IMR-90 (cell line): ENCODE data around the gene MYEF2. TPM values are rescaled to one million over a fixed set of nuclear protein-coding genes. Genes with fewer than 3 reads are reported as not detected.

ENCODE experiments used
- ATAC-seq: fragments of 200-7000 bp; cut with Tn5 transposase; 2 replicates; pipeline ENCODE4 v1.9.1; 2020; ENCODE audit warnings: low read depth, mild to moderate bottlenecking, moderate library complexity
- BruUV-seq: library from RNA; stranded (reverse); fragments of 400-500 nt; replicated peaks from 2 replicates; lab custom pipeline; 2021; lab: Mats Ljungman, UMichigan
- CTCF ChIA-PET: fragments of 300-600 bp; formaldehyde crosslinking; extraction: SDS; loops from one replicate; lab custom pipeline; 2021; ENCODE audit warnings: antibody characterized with exemption; lab: Yijun Ruan, JAX
- POLR2A ChIA-PET: fragments of 300-600 bp; sonication (Branson Sonifier 250); formaldehyde crosslinking; loops from one replicate; lab custom pipeline; 2022; ENCODE audit warnings: antibody characterized with exemption; ENCODE audit not compliant: unreplicated experiment; lab: Charles Lee
- DNase-seq: peaks from one replicate; pipeline ENCODE4 v3.0.0; 2013
- H2AFZ ChIP-seq: replicated peaks from 2 replicates; pipeline ENCODE3; 2013; ENCODE audit warnings: low read length, mild to moderate bottlenecking; ENCODE audit not compliant: poor library complexity
- H2AK5ac ChIP-seq: 2 replicates; pipeline ENCODE4 v1.6.1; 2013; ENCODE audit warnings: low read depth, low read length, inconsistent platforms
- H2AK9ac ChIP-seq: replicated peaks from 2 replicates; pipeline ENCODE3; 2013; ENCODE audit warnings: mild to moderate bottlenecking, low read depth, low read length, moderate library complexity; ENCODE audit not compliant: poor library complexity
- H2BK120ac ChIP-seq: 2 replicates; pipeline ENCODE4 v1.6.1; 2013; ENCODE audit warnings: low read depth, low read length, inconsistent platforms
- H2BK15ac ChIP-seq: 3 replicates; pipeline ENCODE4 v1.6.1; 2013; ENCODE audit warnings: low read depth, low read length, inconsistent platforms
- H2BK20ac ChIP-seq: 2 replicates; pipeline ENCODE4 v1.6.1; 2013; ENCODE audit warnings: low read depth, mild to moderate bottlenecking, inconsistent platforms, low read length, moderate library complexity
- H2BK5ac ChIP-seq: 2 replicates; pipeline ENCODE4 v1.6.1; 2013; ENCODE audit warnings: mild to moderate bottlenecking, low read depth, low read length, inconsistent platforms; ENCODE audit not compliant: poor library complexity, severe bottlenecking
- H3K14ac ChIP-seq: replicated peaks from 2 replicates; pipeline ENCODE4 v1.6.1; 2013; ENCODE audit warnings: low read depth, low read length, inconsistent platforms
- H3K18ac ChIP-seq: 2 replicates; pipeline ENCODE4 v1.6.1; 2013; ENCODE audit warnings: low read depth, low read length, control low read depth
- H3K23ac ChIP-seq: 2 replicates; pipeline ENCODE4 v1.6.1; 2013; ENCODE audit warnings: low read depth, low read length, inconsistent platforms
- H3K27ac ChIP-seq: 2 replicates; pipeline ENCODE4 v1.5.1; 2013; ENCODE audit warnings: mild to moderate bottlenecking, control low read depth, low read length; ENCODE audit not compliant: insufficient read depth
- H3K27me3 ChIP-seq: 2 replicates; pipeline ENCODE4 v1.6.1; 2013; ENCODE audit warnings: low read length; ENCODE audit not compliant: control insufficient read depth, insufficient read depth
- H3K36me3 ChIP-seq: 2 replicates; pipeline ENCODE4 v1.6.1; 2013; ENCODE audit warnings: low read length, mixed read lengths; ENCODE audit not compliant: control insufficient read depth, insufficient read depth
- H3K4ac ChIP-seq: 2 replicates; pipeline ENCODE4 v1.6.1; 2013; ENCODE audit warnings: low read depth, low read length, inconsistent platforms
- H3K4me1 ChIP-seq: 2 replicates; pipeline ENCODE4 v1.6.1; 2013; ENCODE audit warnings: low read length, mixed read lengths; ENCODE audit not compliant: control insufficient read depth, insufficient read depth
- H3K4me2 ChIP-seq: 2 replicates; pipeline ENCODE4 v1.6.1; 2013; ENCODE audit warnings: low read depth, mild to moderate bottlenecking, control low read depth, low read length, moderate library complexity
- H3K4me3 ChIP-seq: 2 replicates; pipeline ENCODE4 v1.5.1; 2013; ENCODE audit warnings: low read depth, mild to moderate bottlenecking, control low read depth, low read length, moderate library complexity; ENCODE audit not compliant: insufficient read depth
- H3K56ac ChIP-seq: 2 replicates; pipeline ENCODE4 v1.6.1; 2013; ENCODE audit warnings: low read length, inconsistent platforms; ENCODE audit not compliant: insufficient read depth; ENCODE audit errors: extremely low read depth
- H3K79me1 ChIP-seq, 2 experiments: 2 replicates each; pipeline ENCODE4 v1.6.1; 2013; ENCODE audit warnings: low read length in 2 of 2, inconsistent platforms in 1 of 2, low read depth in 1 of 2
- H3K9ac ChIP-seq: 2 replicates; pipeline ENCODE4 v1.6.1; 2013; ENCODE audit warnings: low read depth, low read length, control low read depth
- H3K9me1 ChIP-seq: 2 replicates; pipeline ENCODE4 v1.6.1; 2013; ENCODE audit warnings: low read length, inconsistent platforms; ENCODE audit not compliant: insufficient read depth
- H3K9me3 ChIP-seq: 2 replicates; pipeline ENCODE4 v1.6.1; 2013; ENCODE audit warnings: low read length; ENCODE audit not compliant: control insufficient read depth, insufficient read depth
- H4K20me1 ChIP-seq: 2 replicates; pipeline ENCODE4 v1.6.1; 2013; ENCODE audit warnings: low read length, inconsistent platforms; ENCODE audit not compliant: insufficient read depth
- H4K5ac ChIP-seq: 2 replicates; pipeline ENCODE4 v1.6.1; 2013; ENCODE audit warnings: mild to moderate bottlenecking, low read depth, low read length, control low read depth
- H4K8ac ChIP-seq, 2 experiments: 2 replicates each; pipeline ENCODE4 v1.6.1; 2013; ENCODE audit warnings: low read depth in 2 of 2, low read length in 2 of 2, control low read depth in 1 of 2, inconsistent platforms in 1 of 2
- H4K91ac ChIP-seq: 2 replicates; pipeline ENCODE4 v1.6.1; 2013; ENCODE audit warnings: low read depth, low read length, inconsistent platforms; ENCODE audit not compliant: insufficient read depth
- BHLHE40 ChIP-seq: fragments of 150-350 bp; IDR thresholded peaks from 2 replicates; pipeline ENCODE4 v1.6.1; 2016; ENCODE audit warnings: mild to moderate bottlenecking, low read depth, low read length
- CEBPB ChIP-seq: IDR thresholded peaks from 2 replicates; pipeline ENCODE4 v1.6.1; 2012; ENCODE audit warnings: low read depth, low read length, improper control_type of control experiment
- CHD1 ChIP-seq: IDR thresholded peaks from 2 replicates; pipeline ENCODE4 v1.6.1; 2012; ENCODE audit warnings: low read depth, low read length, improper control_type of control experiment
- CTCF ChIP-seq: conservative IDR thresholded peaks from 2 replicates; pipeline ENCODE4 v1.5.1; 2012; ENCODE audit warnings: mild to moderate bottlenecking, low read depth, low read length, improper control_type of control experiment
- ELK1 ChIP-seq: fragments of 150-350 bp; IDR thresholded peaks from 2 replicates; pipeline ENCODE4 v1.6.1; 2016; ENCODE audit warnings: low read depth, mild to moderate bottlenecking, low read length, moderate library complexity, borderline replicate concordance
- FOS ChIP-seq: fragments of 150-350 bp; IDR thresholded peaks from 2 replicates; pipeline ENCODE4 v1.6.1; 2016; ENCODE audit warnings: low read depth, low read length
- MXI1 ChIP-seq: IDR thresholded peaks from 2 replicates; pipeline ENCODE4 v1.6.1; 2012; ENCODE audit warnings: low read depth, mild to moderate bottlenecking, low read length, moderate library complexity, borderline replicate concordance
- NFE2L2 ChIP-seq: fragments of 150-350 bp; IDR thresholded peaks from 2 replicates; pipeline ENCODE4 v1.6.1; 2016; ENCODE audit warnings: low read depth, mild to moderate bottlenecking, low read length
- RCOR1 ChIP-seq: IDR thresholded peaks from 2 replicates; pipeline ENCODE4 v1.6.1; 2012; ENCODE audit warnings: mild to moderate bottlenecking, low read length, improper control_type of control experiment; ENCODE audit not compliant: insufficient replicate concordance
- USF2 ChIP-seq: fragments of 150-350 bp; IDR thresholded peaks from 2 replicates; pipeline ENCODE4 v1.6.1; 2017; ENCODE audit warnings: mild to moderate bottlenecking, antibody characterized with exemption, low read length, low read depth
- WGBS, 2 experiments: methylation state at CpG; one replicate each; pipeline versions ENCODE4 v1.1.5 to v1.1.7; 2013; ENCODE audit warnings: missing lambda C conversion rate in 2 of 2; ENCODE audit not compliant: insufficient read length in 1 of 2; ENCODE audit errors: extremely low coverage in 2 of 2; 5-methylcytosine and 5-hydroxymethylcytosine counted together
- dilution Hi-C: fragments of 300-500 bp; cut with HindIII; formaldehyde crosslinking; loops from one replicate; pipeline ENCODE4 v1.14.3; 2018; ENCODE audit warnings: low sequenced_read_pairs; ENCODE audit not compliant: unreplicated experiment
- in situ Hi-C: fragments of 300-500 bp; cut with MboI; formaldehyde crosslinking; loops from 3 replicates; pipeline ENCODE4 v1.14.3; 2019; ENCODE audit warnings: low sequenced_read_pairs, inconsistent platforms, mixed read lengths
- intact Hi-C: fragments of 100-400 bp; cut with micrococcal nuclease; formaldehyde crosslinking; loops from 2 replicates; pipeline ENCODE4 v1.10.0; 2022
- polyA plus RNA-seq, 3 experiments: library from polyadenylated mRNA; depleted of rRNA; stranded (reverse); fragments of >200 nt; gene quantifications; 2 replicates each; pipeline ENCODE4 v1.2.3, GENCODE V29; 2012; ENCODE audit warnings: low replicate concordance in 1 of 3
- total RNA-seq: library from RNA; depleted of rRNA; stranded (reverse); fragments of >200 nt; gene quantifications from 2 replicates; pipeline ENCODE4 v1.2.3, GENCODE V29; 2012

MYEF2 gene
- total and polyA plus RNA-seq, 2 of the 4 experiments (the other 2 are of a cell fraction) = 4.5 to 5.8 TPM

- H3K27ac ChIP-seq = no peak overlapping the region
- H2AK5ac ChIP-seq = no peak overlapping the region
- intact Hi-C loops (no loop called here), dilution Hi-C loops (no loop called here), in situ Hi-C loops (no loop called here)
- H3K4me2 ChIP-seq = no peak overlapping the region
- no peak for ATAC-seq
- no peak overlapping the region for H3K23ac ChIP-seq
- H3K9me3 ChIP-seq = no peaks in the 10 kb centered on the region
- H3K4me3 ChIP-seq = no peak overlapping the region
- no peak overlapping the region for H2BK20ac ChIP-seq
- BruUV-seq = no TSS peak
- H2BK5ac ChIP-seq = no peak overlapping the region
- no peak overlapping the region for H4K8ac ChIP-seq
- no peak overlapping the region for H3K14ac ChIP-seq
- H3K27me3 ChIP-seq = no peaks in the 10 kb centered on the region
- H3K18ac ChIP-seq = no peak overlapping the region
- no peaks in the 10 kb centered on the region for H3K9me1 ChIP-seq
- no peak for DNase-seq
- H2BK15ac ChIP-seq = no peak overlapping the region
- no peaks in the 10 kb centered on the region for H3K36me3 ChIP-seq
- no peak overlapping the region for H4K5ac ChIP-seq
- H3K4me1 ChIP-seq = no peaks in the 10 kb centered on the region
- H3K56ac ChIP-seq = no peak overlapping the region
- CTCF ChIA-PET = no interaction called here
- WGBS, 2 experiments = no CpG with 5 or more reads among the region's 1 CpG
- H3K79me1 ChIP-seq = peaks cover 8 to 14% of the 10 kb centered on the region in 2 experiments; a peak in 3 of 4 replicates
- TF ChIP-seq USF2 (no peak), ELK1 (no peak), CTCF (no peak), MXI1 (no peak), BHLHE40 (no peak), RCOR1 (no peak), NFE2L2 (no peak), FOS (no peak), CHD1 (no peak), CEBPB (no peak)
- no peaks in the 10 kb centered on the region for H4K20me1 ChIP-seq
- no peak overlapping the region for H2BK120ac ChIP-seq
- no peak overlapping the region for H3K9ac ChIP-seq
- H4K91ac ChIP-seq = no peak overlapping the region
- no peak overlapping the region for H3K4ac ChIP-seq
- POLR2A ChIA-PET = no interaction called here
- H2AFZ ChIP-seq = no peak overlapping the region
- no peak overlapping the region for H2AK9ac ChIP-seq
Measured at GRCh38 chr15:48170981-48171380, 7.1 kb downstream of the MYEF2 start.
